NT2/D1 (cell line): ENCODE measurements around the gene PEX1.

Experiments used
- SUZ12 ChIP-seq: IDR thresholded peaks from 2 replicates; pipeline ENCODE4 v1.6.1; 2011; ENCODE audit not compliant: insufficient read length, insufficient read depth; ENCODE audit errors: extremely low read depth
- YY1 ChIP-seq: IDR thresholded peaks from 2 replicates; pipeline ENCODE4 v1.6.1; 2011; ENCODE audit not compliant: insufficient read length, insufficient read depth

- TF ChIP-seq SUZ12 (no peak), YY1 (no peak)
Observed at GRCh38 chr7:92569137-92569536, 40.8 kb upstream of the PEX1 start.
